Bone marrow (tissue), 2 donors: ENCODE results near the gene CD81.
"Not testable (repeated sequence)": the region's sequence is repeated elsewhere in the genome, so short reads cannot be mapped to it uniquely, and the experiment has no call there.

Experiments used
- DNase-seq, 2 donors: peaks; one replicate each; lab custom pipeline; 2025; lab: John Stamatoyannopoulos, UW

CD81 gene

DNA sequence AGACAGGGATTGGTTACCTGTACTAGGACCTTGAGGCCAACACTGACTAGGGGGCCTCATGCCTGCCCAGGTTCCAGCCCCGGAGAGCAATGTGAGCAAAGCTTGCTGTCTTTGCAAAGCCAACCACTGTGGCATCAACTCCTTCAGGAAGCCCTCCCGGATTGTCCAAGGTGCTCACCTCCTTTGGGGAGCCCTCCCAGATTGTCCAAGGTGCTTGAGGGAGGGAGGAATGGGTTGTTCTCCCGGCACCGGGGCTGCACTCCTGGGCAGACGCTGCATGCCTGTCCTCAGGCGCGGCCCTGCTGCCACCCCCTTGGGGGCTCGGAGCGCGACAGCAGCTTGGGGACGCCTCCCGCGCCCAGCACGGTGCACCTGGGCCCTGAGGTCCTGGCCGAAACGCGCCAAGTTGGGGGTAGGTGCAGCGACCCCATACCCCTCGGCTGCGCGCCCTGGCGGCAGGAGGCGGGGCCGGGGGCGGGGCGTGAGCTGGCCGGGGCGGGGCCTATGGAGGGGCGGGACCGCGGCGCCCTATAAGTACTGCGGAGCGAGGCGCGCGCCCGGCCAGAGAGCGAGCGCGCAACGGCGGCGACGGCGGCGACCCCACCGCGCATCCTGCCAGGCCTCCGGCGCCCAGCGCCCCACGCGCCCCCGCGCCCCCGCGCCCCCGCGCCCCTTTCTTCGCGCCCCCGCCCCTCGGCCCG lies at the start of gene CD81:
TSS of gene CD81 (plus strand) at position 560 of the 701 bp plus-strand sequence. CDS start 240 bp downstream, outside the sequence.
- peak in 1 of 2 donors; percentile 30 for DNase-seq

DNA sequence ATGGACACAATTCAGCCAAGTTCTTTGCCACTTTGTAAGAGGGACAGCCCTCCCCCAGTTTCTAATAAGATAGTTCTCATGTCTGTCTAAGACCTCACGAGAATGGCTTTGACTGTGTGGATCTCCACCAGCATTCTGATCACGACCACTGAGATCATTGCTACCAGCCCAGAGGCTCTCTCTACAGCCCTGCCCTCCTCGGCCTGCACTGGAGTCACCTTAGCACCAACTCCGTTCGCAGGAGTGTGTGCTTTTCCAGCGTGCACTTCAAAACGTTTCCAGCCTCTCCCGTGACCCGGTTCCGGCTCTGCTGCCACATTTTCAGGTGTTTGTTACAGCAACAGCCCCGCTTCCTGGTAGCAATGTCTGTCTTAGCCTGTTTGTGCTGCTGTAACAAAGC lies 49.1 kb upstream of the CD81 start:
- no peak for DNase-seq

DNA sequence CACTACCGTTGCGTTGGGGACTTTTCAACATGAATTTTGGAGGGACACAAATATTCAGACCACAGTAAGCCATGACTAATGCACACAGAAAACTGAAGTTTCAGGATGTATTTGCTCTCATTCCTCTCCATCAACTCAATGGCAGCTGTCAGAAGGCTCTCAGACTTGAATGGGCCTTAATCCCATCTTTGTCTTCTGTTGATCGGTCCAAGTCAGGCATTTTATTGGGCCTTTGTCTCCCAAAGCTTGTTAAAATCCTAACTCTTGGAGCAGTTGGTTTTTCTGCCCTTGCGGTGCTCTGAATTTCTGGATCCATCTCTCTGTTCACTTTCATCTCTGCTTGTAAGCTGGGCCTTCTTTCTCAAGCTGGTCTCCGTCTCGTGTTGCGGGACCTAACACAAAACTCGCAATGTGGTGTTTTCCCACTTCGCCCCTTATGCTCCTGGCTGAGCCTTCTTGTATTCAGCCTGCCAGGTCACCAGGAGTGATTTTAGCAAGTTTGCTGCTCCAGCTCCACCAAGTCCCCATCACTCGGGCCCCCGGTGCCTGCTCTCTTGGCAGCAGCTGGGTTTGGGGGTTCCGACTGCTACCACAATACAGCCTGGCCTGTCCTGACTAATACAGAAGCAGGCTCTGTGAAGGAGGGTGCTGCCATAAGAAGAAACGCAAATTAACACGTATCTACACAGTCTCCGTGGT lies 48.3 kb upstream of the CD81 start:
- no peak for DNase-seq

DNA sequence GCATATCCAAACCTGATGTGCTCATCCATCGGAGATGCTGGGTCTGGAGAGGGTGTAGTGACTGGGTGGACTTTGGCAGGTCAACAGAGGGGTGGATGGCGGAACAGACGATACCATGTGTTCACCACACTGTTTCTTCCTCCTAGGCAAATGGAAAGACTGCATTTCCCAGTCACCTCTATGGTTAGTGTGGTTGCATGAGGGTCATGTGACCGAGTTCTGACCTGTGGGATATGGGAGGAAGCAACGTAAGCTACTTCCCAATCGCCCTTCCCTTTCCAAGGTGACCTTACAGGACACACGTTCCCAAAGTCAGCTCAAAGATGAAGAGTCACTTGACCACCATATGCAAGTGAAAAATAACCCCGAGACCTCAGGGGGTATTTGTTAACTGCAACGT lies 47.6 kb upstream of the CD81 start:
- no peak for DNase-seq

GRCh38 chr11:2330696-2331095 lies 46.4 kb upstream of the CD81 start:
- no peak for DNase-seq

DNA sequence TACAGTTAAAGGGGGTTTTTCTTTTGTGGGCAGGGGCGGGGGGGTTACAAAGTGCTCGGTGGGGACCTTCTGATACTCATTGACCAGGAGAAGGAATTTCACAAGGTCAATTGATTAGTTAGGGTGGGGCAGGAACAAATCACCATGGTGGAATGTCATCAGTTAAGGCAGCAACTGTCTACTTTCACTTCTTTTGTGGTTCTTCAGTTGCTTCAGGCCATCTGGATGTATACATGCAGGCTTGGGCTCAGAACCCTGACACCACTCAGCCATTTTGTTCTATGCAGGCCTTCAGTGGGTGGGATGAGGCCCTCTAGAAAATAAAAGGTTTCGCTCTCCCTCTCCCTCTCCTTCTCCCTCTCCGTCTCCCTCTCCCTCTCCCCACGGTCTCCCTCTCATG lies 45.7 kb upstream of the CD81 start:
- DNase-seq, result no peak

GRCh38 chr11:2332569-2332968 lies 44.5 kb upstream of the CD81 start:
- not testable (repeated sequence) for DNase-seq

DNA sequence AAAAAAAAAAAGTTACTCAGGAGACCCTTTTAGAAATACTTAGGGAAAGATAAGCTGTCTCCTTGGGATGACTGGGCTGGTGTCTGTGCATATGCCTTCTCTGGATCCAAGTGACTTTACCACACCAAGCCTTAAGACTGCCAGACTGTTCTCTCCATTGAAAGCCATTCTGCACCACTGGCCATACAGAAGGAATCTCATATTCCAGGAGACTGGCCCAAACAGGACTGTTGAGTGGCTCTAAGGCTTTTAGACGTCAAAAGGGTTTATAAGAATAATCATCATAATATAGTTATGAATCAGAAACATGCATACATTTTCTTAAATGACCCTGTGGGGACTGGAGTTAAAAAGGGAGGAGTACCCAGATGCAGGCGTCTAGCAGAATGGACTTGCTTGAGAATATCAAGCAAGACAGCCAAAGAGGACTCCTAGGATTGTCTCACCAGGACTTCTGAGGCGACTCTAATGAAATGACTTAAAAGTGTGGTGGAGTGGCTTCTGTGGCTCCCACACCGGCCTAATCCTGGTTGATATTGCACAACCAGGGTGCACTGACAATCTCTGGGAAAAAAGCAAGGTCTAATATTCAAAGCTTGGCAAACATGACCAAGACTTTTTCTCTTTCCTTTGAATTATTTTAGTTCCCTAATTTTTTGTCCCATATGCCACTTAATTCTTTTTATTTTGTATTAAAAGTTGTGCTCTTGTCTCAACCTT lies 43.5 kb upstream of the CD81 start:
- not testable (repeated sequence) for DNase-seq

DNA sequence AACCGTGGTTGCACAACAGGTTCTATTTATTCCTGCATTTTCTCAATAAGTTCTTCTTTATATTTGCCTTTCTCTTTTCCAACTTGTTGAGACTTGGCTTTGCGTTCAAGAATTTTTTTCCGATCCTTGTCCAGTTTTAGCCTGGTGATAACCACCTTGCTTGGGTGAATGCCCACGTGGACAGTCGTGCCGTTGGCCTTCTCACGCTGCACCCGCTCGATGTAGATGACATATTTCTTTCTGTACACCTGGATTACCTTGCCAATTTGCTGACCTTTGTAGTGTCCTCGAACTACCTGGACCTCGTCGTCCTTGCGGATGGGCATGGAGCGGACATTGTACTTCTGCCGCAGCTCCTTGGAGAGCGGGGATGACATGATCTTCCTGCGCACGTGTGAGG lies 41.8 kb upstream of the CD81 start:
- not testable (repeated sequence) for DNase-seq

DNA sequence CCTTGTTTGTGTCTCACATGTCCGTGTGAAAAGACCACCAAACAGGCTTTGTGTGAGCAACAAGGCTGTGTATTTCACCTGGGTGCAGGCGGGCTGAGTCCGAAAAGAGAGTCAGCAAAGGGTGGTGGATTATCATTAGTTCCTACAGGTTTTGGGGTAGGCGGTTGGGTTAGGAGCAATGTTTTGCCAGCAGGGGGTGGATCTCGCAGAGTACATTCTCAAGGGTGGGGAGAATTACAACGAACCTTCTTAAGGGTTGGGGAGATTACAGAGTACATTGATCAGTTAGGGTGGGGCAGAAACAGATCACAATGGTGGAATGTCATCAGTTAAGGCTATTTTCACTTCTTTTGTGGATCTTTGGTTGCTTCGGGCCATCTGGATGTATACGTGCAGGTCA lies 38.4 kb upstream of the CD81 start:
- not testable (repeated sequence) for DNase-seq

DNA sequence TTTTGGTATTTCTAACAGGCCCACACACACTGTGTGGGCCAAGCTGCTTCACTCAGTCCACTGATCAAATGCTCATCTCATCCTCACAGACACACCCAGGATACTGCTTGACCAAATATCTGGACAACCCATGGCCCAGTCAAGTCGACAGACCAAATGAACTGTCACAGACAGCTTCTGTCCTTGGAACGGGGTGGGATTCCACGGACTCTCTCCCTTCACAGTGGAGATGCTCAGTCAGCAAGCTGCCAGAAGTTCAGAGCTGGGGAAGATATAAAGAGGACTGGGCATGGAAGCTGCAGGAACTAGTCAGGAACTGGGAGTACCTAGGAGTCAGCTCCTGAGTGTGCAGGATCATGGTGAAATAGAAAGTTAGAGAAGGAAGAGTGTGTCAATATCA lies 34.6 kb upstream of the CD81 start:
- no peak for DNase-seq

- no peak for DNase-seq
Measured at GRCh38 chr11:2342981-2343380, 34.1 kb upstream of the CD81 start.

DNA sequence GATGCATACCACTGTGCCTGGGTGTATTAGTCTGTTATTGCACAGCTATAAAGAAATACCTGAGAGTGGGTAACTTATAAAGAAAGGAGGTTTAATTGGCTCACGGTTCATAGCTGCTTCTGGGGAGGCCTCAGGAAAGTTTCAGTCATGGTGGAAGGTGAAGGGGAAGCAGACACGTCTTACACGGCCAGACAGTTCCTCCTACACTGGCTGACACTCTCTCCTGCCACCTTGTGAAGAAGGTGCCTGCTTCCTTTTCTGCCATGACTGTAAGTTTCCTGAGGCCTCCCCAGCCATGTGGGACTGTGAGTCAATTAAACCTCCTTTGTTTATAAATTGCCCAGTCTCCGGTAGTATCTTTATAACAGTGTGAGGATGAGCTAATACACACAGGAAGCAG lies 33.6 kb upstream of the CD81 start:
- DNase-seq, result no peak

DNA sequence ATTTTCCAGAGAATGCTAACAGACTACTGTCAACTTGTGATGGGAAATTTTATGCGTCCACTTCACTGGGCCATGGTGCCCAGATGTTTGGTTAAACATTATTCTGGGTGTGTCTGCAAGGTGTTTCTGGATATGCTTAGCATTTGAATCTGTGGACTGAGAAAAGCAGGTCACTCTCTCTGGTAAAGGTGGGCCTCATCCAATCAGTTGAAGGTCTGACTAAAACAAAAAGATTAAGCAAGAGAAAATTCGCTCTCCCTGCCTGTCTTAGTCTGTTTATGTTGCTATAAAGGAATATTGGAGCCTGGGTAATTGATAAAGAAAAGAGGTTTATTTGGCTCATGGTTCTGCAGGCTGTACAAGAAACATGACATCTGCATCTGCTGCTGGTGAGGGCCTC lies 32.1 kb upstream of the CD81 start:
- DNase-seq, result no peak

DNA sequence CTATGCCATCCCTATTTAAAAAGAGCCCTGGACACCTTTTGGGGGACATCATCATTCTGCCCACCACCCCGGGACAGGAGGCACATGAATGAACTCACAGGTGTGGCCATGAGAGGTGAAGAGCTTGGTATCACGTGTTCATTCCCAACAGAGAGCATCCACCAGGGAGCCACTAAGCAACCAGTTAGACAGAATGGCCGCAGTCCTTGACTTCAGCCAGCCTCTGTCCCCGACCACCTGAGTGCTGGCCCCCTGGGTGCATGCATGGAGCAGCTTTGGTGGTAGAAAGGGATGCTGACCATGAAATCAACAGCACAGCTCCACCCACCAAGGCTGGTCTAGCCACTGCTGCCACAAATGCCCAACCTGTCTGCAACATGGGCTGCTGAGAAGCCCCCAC lies 31.1 kb upstream of the CD81 start:
- DNase-seq, result no peak

- no peak for DNase-seq
Measured at GRCh38 chr11:2346586-2347307, 30.4 kb upstream of the CD81 start.

- DNase-seq, result no peak
Measured at GRCh38 chr11:2347308-2347830, 29.7 kb upstream of the CD81 start.

DNA sequence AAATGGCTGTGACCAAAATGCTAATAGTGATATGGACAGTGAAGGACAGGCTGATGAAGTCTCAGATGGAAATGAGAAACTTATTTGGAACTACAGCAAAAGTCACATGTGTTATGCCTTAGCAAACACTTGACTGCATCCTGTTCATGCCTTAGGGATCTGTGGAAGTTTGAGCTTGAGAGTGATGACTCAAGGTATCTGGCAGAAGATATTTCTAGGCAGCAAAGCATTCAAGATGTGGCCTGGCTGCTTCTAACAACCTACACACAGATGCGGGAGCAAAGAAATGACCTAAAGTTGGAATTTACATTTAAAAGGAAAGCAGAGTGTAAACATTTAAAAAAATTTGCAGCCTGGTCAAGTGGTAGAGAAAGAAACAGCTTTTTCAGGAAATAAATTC lies 28.1 kb upstream of the CD81 start:
- no peak for DNase-seq

- no peak for DNase-seq
Measured at GRCh38 chr11:2351701-2352100, 25.4 kb upstream of the CD81 start.

- no peak for DNase-seq
Measured at GRCh38 chr11:2352420-2352819, 24.7 kb upstream of the CD81 start.

GRCh38 chr11:2355000-2355644 lies 22.0 kb upstream of the CD81 start:
- DNase-seq, result no peak

DNA sequence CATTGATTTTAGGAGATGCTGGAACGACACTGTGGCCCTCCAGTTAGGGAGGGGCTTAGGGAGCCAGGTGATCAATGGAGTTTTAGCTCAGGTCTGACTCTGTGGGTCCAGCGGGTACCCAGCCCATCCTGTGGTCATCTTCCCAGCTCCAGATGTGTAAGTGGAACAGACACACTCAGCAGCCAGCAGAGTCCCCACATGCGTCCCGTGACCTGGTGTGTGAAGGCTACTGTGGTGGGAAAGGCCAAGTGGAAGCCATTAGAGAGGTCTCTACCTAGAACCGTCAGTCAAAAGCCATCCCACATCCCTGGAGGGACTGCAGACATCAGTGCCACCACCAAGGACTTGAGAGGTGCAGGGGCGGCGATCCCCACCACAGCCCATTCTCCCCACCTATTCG lies 19.9 kb upstream of the CD81 start:
- no peak for DNase-seq
